Measurements from ENCODE around the gene ILF3.
A peak's percentile ranks its signal among the peaks of the same experiment; 100 is the strongest.

- TF ChIP-seq CTCF (IDR thresholded peaks at IDR 0.05; ENCODE audit: extremely low read depth in 1 of 2, insufficient read depth in 1 of 2, low read depth in 1 of 2, low read length in 2 of 2) = peak in 1 of 2 donors; percentile 14
- no peak for TF ChIP-seq POLR2AphosphoS5 (IDR thresholded peaks at IDR 0.05; ENCODE audit: insufficient read depth, low read depth, low read length)
- TF ChIP-seq EZH2 (IDR thresholded peaks at IDR 0.05; ENCODE audit: borderline replicate concordance, low read depth, low read length, severe bottlenecking) = no peak
- no peak for TF ChIP-seq POLR2A (IDR thresholded peaks at IDR 0.05; ENCODE audit: low read depth, low read length)
- no peak for TF ChIP-seq MAX (IDR thresholded peaks at IDR 0.05; ENCODE audit: insufficient read depth, insufficient read length)
Observed at GRCh38 chr19:10655457-10656312, 1.5 kb downstream of the ILF3 start.
